Muscle layer of colon (tissue), 2 donors: Measurements from ENCODE around the gene ZNF107.
"Not testable (repeated sequence)": the region's sequence is repeated elsewhere in the genome, so short reads cannot be mapped to it uniquely, and the experiment has no call there.

ENCODE experiments used
- H3K27ac ChIP-seq: one replicate; pipeline ENCODE4 v1.7.0; 2013; ENCODE audit warnings: low read depth, mild to moderate bottlenecking, low read length, moderate library complexity
- H3K27me3 ChIP-seq, 2 donors: one replicate each; pipeline ENCODE4 v1.7.0; 2013; ENCODE audit warnings: low read length in 2 of 2, mild to moderate bottlenecking in 2 of 2; ENCODE audit not compliant: insufficient read depth in 2 of 2, control insufficient read depth in 1 of 2
- H3K36me3 ChIP-seq: one replicate; pipeline ENCODE4 v1.7.0; 2013; ENCODE audit warnings: mild to moderate bottlenecking, low read length; ENCODE audit not compliant: insufficient read depth
- H3K4me1 ChIP-seq: one replicate; pipeline ENCODE4 v1.7.0; 2013; ENCODE audit warnings: mild to moderate bottlenecking, low read length; ENCODE audit not compliant: insufficient read depth
- H3K4me3 ChIP-seq, 2 donors: one replicate each; pipeline ENCODE4 v1.7.0; 2013; ENCODE audit warnings: low read length in 2 of 2, low read depth in 1 of 2, mild to moderate bottlenecking in 1 of 2, moderate library complexity in 1 of 2
- H3K9ac ChIP-seq: one replicate; pipeline ENCODE4 v1.7.0; 2013; ENCODE audit warnings: low read length
- H3K9me3 ChIP-seq: one replicate; pipeline ENCODE4 v1.7.0; 2013; ENCODE audit warnings: mild to moderate bottlenecking, low read length
- donor health status: abdominal sarcoma.
- donor health status: Adenocarcinoma of cecum.

Gene ZNF107

DNA sequence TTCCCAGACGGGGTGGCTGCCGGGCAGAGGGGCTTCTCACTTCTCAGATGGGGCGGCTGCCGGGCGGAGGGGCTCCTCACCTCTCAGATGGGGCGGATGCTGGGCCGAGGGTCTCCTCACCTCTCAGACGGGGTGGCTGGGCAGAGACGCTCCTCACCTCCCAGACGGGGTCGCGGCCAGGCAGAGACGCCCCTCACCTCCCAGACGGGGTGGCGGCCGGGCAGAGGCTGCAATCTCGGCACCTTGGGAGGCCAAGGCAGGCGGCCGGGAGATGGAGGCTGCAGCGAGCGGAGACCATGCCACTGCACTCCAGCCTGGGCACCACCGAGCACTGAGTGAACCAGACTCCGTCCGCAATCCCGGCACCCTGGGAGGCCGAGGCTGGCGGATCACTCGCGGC, 73.0 kb downstream of the ZNF107 start:
- not testable (repeated sequence) for H3K4me1 ChIP-seq, H3K27me3 ChIP-seq, H3K9ac ChIP-seq, H3K4me3 ChIP-seq, H3K9me3 ChIP-seq, H3K27ac ChIP-seq, H3K36me3 ChIP-seq

DNA sequence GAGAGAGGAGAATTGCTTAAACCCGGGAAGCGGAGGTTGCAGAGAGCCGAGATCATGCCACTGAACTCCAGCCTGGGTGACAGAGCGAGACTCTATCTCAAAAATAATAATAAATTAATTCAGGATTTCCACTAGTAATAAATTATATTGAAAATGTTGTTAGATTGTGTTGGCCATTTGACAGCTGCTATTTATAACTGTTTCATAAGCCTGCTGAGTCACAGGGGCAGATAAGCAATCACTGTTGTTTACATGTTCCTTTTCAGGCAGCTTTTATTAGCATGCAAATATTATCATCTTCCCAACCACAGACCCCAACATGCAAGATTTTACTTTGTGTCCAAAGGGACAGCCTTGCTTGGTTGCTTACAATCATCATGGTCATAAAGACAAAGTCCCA, 78.7 kb downstream of the ZNF107 start:
- no peaks in the 10 kb centered on the region for H3K27me3 ChIP-seq
- H3K9me3 ChIP-seq: no peaks in the 10 kb centered on the region
- no peaks in the 10 kb centered on the region for H3K4me1 ChIP-seq
- no peak overlapping the region for H3K9ac ChIP-seq
- H3K36me3 ChIP-seq: no peaks in the 10 kb centered on the region
- no peak overlapping the region for H3K27ac ChIP-seq
- H3K4me3 ChIP-seq: no peak overlapping the region

- H3K4me1 ChIP-seq: no peaks in the 10 kb centered on the region
- H3K27me3 ChIP-seq: no peaks in the 10 kb centered on the region
- H3K36me3 ChIP-seq: no peaks in the 10 kb centered on the region
- no peak overlapping the region for H3K4me3 ChIP-seq
- H3K27ac ChIP-seq: no peak overlapping the region
- no peak overlapping the region for H3K9ac ChIP-seq
- H3K9me3 ChIP-seq: no peaks in the 10 kb centered on the region
Observed at GRCh38 chr7:64747802-64748201, 81.9 kb downstream of the ZNF107 start.

- H3K27ac ChIP-seq: no peak overlapping the region
- no peaks in the 10 kb centered on the region for H3K9me3 ChIP-seq
- H3K9ac ChIP-seq: no peak overlapping the region
- no peaks in the 10 kb centered on the region for H3K36me3 ChIP-seq
- no peaks in the 10 kb centered on the region for H3K4me1 ChIP-seq
- H3K4me3 ChIP-seq: no peak overlapping the region
- H3K27me3 ChIP-seq: no peaks in the 10 kb centered on the region
Observed at GRCh38 chr7:64753032-64753431, 87.1 kb downstream of the ZNF107 start.

- Histone ChIP-seq H3K4me3 (no peak overlapping the region), H3K27me3 (no peaks in the 10 kb centered on the region), H3K36me3 (no peaks in the 10 kb centered on the region), H3K27ac (no peak overlapping the region), H3K9me3 (no peaks in the 10 kb centered on the region), H3K4me1 (no peaks in the 10 kb centered on the region), H3K9ac (no peak overlapping the region)
Observed at GRCh38 chr7:64755865-64756264, 89.9 kb downstream of the ZNF107 start.

- Histone ChIP-seq H3K27ac (no peak overlapping the region), H3K27me3 (no peaks in the 10 kb centered on the region), H3K4me3 (no peak overlapping the region), H3K4me1 (no peaks in the 10 kb centered on the region), H3K36me3 (no peaks in the 10 kb centered on the region), H3K9me3 (no peaks in the 10 kb centered on the region), H3K9ac (no peak overlapping the region)
Observed at GRCh38 chr7:64758151-64758550, 92.2 kb downstream of the ZNF107 start.
